ENCODE data around the gene ELOVL7.

GRCh38 chr5:60852317-60852716 lies 8.2 kb upstream of the ELOVL7 start:
- TF ChIP-seq, protein P1, sequence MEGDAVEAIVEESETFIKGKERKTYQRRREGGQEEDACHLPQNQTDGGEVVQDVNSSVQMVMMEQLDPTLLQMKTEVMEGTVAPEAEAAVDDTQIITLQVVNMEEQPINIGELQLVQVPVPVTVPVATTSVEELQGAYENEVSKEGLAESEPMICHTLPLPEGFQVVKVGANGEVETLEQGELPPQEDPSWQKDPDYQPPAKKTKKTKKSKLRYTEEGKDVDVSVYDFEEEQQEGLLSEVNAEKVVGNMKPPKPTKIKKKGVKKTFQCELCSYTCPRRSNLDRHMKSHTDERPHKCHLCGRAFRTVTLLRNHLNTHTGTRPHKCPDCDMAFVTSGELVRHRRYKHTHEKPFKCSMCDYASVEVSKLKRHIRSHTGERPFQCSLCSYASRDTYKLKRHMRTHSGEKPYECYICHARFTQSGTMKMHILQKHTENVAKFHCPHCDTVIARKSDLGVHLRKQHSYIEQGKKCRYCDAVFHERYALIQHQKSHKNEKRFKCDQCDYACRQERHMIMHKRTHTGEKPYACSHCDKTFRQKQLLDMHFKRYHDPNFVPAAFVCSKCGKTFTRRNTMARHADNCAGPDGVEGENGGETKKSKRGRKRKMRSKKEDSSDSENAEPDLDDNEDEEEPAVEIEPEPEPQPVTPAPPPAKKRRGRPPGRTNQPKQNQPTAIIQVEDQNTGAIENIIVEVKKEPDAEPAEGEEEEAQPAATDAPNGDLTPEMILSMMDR (IDR thresholded peaks at IDR 0.05; ENCODE audit: insufficient read depth, low read length, poor library complexity, severe bottlenecking), result no peak
- TF ChIP-seq EZH2phosphoT487 (conservative IDR thresholded peaks at IDR 0.05; ENCODE audit: low read length), result no peak
